ENCODE data around the gene MAP7.

DNA sequence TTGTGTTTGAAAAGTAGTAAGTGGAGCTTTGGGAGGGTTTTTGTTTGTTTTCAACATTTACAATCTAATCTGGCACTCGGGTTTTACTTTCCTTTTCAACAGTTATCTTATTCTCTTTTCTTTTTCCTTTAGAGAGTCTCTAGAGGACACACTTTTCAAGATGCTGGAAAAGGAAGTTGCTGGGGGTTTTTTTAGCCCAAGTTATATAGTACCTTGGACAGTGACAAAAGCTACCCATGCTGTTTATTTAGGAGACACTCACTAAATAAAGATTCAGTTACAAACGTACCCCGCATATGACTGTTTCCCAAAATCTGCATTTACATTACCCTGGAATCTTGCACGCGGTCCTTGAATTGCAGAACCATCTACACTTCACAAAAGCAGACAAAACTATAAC, 78.8 kb downstream of the MAP7 start:
- no peak for TF ChIP-seq GATA3 (IDR thresholded peaks at IDR 0.05; ENCODE audit: borderline replicate concordance)
- no peak for TF ChIP-seq RAD21 (conservative IDR thresholded peaks at IDR 0.05 in 1 of 2, IDR thresholded peaks at IDR 0.05 in 1 of 2)
- no peak for TF ChIP-seq CTCF (IDR thresholded peaks at IDR 0.05)
- TF ChIP-seq JUNB (IDR thresholded peaks at IDR 0.05), result no peak
- TF ChIP-seq, protein P1, sequence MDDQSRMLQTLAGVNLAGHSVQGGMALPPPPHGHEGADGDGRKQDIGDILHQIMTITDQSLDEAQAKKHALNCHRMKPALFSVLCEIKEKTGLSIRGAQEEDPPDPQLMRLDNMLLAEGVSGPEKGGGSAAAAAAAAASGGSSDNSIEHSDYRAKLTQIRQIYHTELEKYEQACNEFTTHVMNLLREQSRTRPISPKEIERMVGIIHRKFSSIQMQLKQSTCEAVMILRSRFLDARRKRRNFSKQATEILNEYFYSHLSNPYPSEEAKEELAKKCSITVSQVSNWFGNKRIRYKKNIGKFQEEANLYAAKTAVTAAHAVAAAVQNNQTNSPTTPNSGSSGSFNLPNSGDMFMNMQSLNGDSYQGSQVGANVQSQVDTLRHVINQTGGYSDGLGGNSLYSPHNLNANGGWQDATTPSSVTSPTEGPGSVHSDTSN (IDR thresholded peaks at IDR 0.05), result no peak
- no peak for TF ChIP-seq CBX2 (IDR thresholded peaks at IDR 0.05; ENCODE audit: borderline replicate concordance, low read depth)
- no peak for TF ChIP-seq POLR2A (IDR thresholded peaks at IDR 0.05; ENCODE audit: low read length)
- TF ChIP-seq MAFK (IDR thresholded peaks at IDR 0.05; ENCODE audit: partially characterized antibody), result no peak
- no peak for TF ChIP-seq TFCP2L1 (CRISPR knock-in tag; IDR thresholded peaks at IDR 0.05)
- no peak for TF ChIP-seq HOXA7 (CRISPR knock-in tag; IDR thresholded peaks at IDR 0.05)
- no peak for TF ChIP-seq SREBF2 (IDR thresholded peaks at IDR 0.05)
- no peak for TF ChIP-seq MYC (IDR thresholded peaks at IDR 0.05; ENCODE audit: borderline replicate concordance, low read length)
- TF ChIP-seq KDM1A (IDR thresholded peaks at IDR 0.05; ENCODE audit: low read depth), result no peak
- no peak for TF ChIP-seq EP300 (IDR thresholded peaks at IDR 0.05)
